Heart right ventricle (tissue), 16 donors: ENCODE measurements around the gene COL5A2. TPM values are rescaled to one million over a fixed set of nuclear protein-coding genes. Genes with fewer than 3 reads are reported as not detected.

Experiments
- ATAC-seq, 8 donors: fragments of 200-7000 bp; cut with Tn5 transposase; one replicate each; pipeline ENCODE4 v1.9.1; 2020; ENCODE audit warnings: mild to moderate bottlenecking in 8 of 8, moderate library complexity in 8 of 8, moderate number of reproducible peaks in 1 of 8
- DNase-seq, 2 donors: peaks; one replicate each; pipeline ENCODE4 v3.0.0-alpha.2; 2020
- H3K27ac ChIP-seq, 10 donors: fragments of 200-600 bp; sonication (generic) in 2 of 10; one replicate each; pipeline versions ENCODE4 v1.5.0 to v1.8.0; 2020 to 2022; ENCODE audit warnings: mild to moderate bottlenecking in 3 of 10
- H3K27me3 ChIP-seq, 7 donors: fragments of 200-600 bp; one replicate each; pipeline ENCODE4 v1.8.0; 2021 to 2022; ENCODE audit warnings: mild to moderate bottlenecking in 2 of 7
- H3K36me3 ChIP-seq, 9 donors: fragments of 200-600 bp; sonication (generic) in 1 of 9; one replicate each; pipeline versions ENCODE4 v1.5.0 to v1.8.0; 2020 to 2022; ENCODE audit warnings: mild to moderate bottlenecking in 2 of 9
- H3K4me1 ChIP-seq, 9 donors: fragments of 200-600 bp; sonication (generic) in 1 of 9; one replicate each; pipeline versions ENCODE4 v1.5.0 to v1.8.0; 2020 to 2022; ENCODE audit warnings: mild to moderate bottlenecking in 4 of 9
- H3K4me3 ChIP-seq, 10 donors: fragments of 200-600 bp; sonication (generic) in 2 of 10; one replicate each; pipeline versions ENCODE4 v1.5.0 to v1.8.0; 2020 to 2022; ENCODE audit warnings: mild to moderate bottlenecking in 7 of 10, moderate library complexity in 2 of 10
- H3K9me3 ChIP-seq, 11 donors: fragments of 200-600 bp in 10 of 11; sonication (generic) in 2 of 11; one replicate each; pipeline versions ENCODE4 v1.5.0 to v1.8.0; 2013 to 2022; ENCODE audit warnings: mild to moderate bottlenecking in 2 of 11, control low read depth in 1 of 11, moderate library complexity in 1 of 11
- WGBS, 2 donors: extraction: QIAGEN DNeasy Blood & Tissue Kit; methylation state at CpG; one replicate each; pipeline ENCODE4 v1.1.7; 2013; ENCODE audit warnings: inconsistent platforms in 1 of 2; 5-methylcytosine and 5-hydroxymethylcytosine counted together
- intact Hi-C, 10 donors: fragments of 100-400 bp; cut with DNase I; formaldehyde crosslinking; loops; one replicate each; pipeline versions ENCODE4 v1.11.1 to v1.14.2; 2022
- polyA plus RNA-seq, 2 donors: library from polyadenylated mRNA; stranded (reverse); fragments of 200-250 nt; gene quantifications; one replicate each; pipeline ENCODE4 v1.2.3, GENCODE V29; 2013
- total RNA-seq, 10 donors: library from RNA; stranded (reverse); fragmentation: NEBNext Ultra II Directional in 3 of 10; extraction: Animal tissue kit (Norgen Biotek cat#: 25700) in 3 of 10; gene quantifications; one replicate each; pipeline versions ENCODE4 v1.2.1 to v1.2.4, GENCODE V29; 2021 to 2023
- TF ChIP-seq, protein P1 (sequence below), 9 donors: fragments of 200-600 bp; sonication (generic) in 2 of 9; IDR thresholded peaks; one replicate each; pipeline versions ENCODE4 v1.5.0 to v1.8.0; 2021 to 2022; ENCODE audit warnings: antibody characterized with exemption in 9 of 9, mild to moderate bottlenecking in 5 of 9, moderate library complexity in 1 of 9
- donor health status: Arrhythmogenic right ventricular cardiomyopathy.
- donor health status: ischemic (EF 13 %, LVEDD 7.1; RV severe dilation, severe dysfunction).
- donor health status: healthy with polysubstance abuse.
- donor health status: DM: no; HTN: yes; CAD: no.
- donor health status: DM: no; HTN: no; CAD: no.
- donor health status: ischemic (EF 25% LVEDD 6.9; RV normal size, moderate dysfunction).
- donor health status: ischemic (EF 25% LVEDD 5.7; RV mildly dilated, moderate dysfunction).
- donor health status: healthy.
- donor health status: DM: yes; HTN: yes; CAD: no.
- donor health status: Ischemic cardiomyopathy.
- donor health status: ischemic (EF 35%, LVEDD 5.7; RV mildly dilated, moderate dysfunction).
- donor health status: nonischemic (EF 11% LVEDD 7.7; RV severe dilation, severe dysfunction).
- donor health status: DM: yes; HTN: yes; CAD: no.
- donor health status: PGD.
- donor health status: ischemic (EF 29% LVEDD 5.4; RV normal size, mild dysfunction).
- donor health status: nonischemic (EF 23%, LVEDD 6.1; RV moderate dilation, normal function).

Gene COL5A2
- total and polyA plus RNA-seq, 12 donors, result 4.8 to 44.7 (median 8.7) TPM

DNA sequence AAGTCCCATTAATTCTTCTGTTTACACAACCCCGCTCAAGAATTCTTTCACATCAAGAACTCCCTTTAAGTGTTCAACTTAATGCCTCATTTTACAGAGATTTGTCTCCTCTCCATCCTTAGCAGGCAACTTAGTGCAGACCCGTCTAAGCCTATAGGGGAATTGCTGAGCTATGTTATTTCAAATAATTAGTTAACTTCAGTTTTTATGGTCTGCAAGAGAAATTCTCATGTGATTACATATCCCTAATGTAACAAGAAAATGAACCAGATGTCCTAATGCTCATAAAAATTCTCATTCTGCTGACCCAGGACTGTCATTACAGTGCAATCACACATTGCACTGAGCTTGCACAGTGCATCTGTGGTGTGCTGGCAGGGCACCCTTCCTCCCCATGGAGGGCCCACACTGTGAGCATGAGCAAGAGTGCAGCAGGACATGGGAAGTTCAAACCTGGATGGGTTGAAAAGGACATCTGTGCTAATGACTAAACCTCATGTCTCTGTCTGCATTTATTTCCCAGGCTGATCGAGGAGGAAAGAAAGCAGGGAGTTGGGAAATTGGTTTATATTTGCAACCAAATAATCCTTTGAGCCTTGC, 97.1 kb downstream of the COL5A2 start:
- H3K4me3 ChIP-seq, result no peak overlapping the region
- peak overlapping the region in 1 of 10 donors; percentile 13 for H3K27ac ChIP-seq
- H3K36me3 ChIP-seq, result peaks cover 0 to 66% (median 0%) of the 10 kb centered on the region in 9 donors
- H3K9me3 ChIP-seq, result no peaks in the 10 kb centered on the region
- DNase-seq (peak in 1 of 2 donors; percentile 7), ATAC-seq (peak in 6 of 8 donors; percentile 30 to 76 (median 50))
- peaks cover 0 to 12% (median 0%) of the 10 kb centered on the region in 9 donors for H3K4me1 ChIP-seq
- 69 to 72% methylated on average over 3 of the region's 3 CpGs for WGBS, 2 donors
- TF ChIP-seq, protein P1, sequence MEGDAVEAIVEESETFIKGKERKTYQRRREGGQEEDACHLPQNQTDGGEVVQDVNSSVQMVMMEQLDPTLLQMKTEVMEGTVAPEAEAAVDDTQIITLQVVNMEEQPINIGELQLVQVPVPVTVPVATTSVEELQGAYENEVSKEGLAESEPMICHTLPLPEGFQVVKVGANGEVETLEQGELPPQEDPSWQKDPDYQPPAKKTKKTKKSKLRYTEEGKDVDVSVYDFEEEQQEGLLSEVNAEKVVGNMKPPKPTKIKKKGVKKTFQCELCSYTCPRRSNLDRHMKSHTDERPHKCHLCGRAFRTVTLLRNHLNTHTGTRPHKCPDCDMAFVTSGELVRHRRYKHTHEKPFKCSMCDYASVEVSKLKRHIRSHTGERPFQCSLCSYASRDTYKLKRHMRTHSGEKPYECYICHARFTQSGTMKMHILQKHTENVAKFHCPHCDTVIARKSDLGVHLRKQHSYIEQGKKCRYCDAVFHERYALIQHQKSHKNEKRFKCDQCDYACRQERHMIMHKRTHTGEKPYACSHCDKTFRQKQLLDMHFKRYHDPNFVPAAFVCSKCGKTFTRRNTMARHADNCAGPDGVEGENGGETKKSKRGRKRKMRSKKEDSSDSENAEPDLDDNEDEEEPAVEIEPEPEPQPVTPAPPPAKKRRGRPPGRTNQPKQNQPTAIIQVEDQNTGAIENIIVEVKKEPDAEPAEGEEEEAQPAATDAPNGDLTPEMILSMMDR (IDR thresholded peaks at IDR 0.05), result no peak
- intact Hi-C loops, result no loop called here
- no peaks in the 10 kb centered on the region for H3K27me3 ChIP-seq

DNA sequence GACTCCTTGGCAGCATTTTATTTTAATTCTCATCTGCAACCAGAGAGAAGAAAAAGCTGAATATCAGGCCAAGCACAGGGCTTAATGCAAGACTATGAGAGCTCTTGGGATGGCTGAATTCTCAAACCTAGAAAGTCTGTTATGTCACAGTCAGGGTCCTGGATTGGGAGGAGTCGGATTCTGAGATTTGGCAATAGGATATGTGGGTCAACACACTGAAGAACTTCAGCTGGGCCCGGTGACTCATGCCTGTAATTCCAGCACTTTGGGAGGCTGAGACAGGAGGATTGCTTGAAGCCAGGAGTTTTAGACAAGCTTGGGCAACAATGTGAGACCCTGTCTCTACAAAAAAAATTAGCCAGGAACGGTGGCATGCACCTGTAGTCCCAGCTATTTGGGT, 103.0 kb downstream of the COL5A2 start:
- TF ChIP-seq, protein P1 (IDR thresholded peaks at IDR 0.05), result no peak
- DNase-seq, result no peak
- Histone ChIP-seq H3K36me3 (peaks cover 0 to 72% (median 0%) of the 10 kb centered on the region in 9 donors), H3K4me3 (no peak overlapping the region), H3K4me1 (no peaks in the 10 kb centered on the region), H3K9me3 (no peaks in the 10 kb centered on the region), H3K27ac (no peak overlapping the region), H3K27me3 (no peaks in the 10 kb centered on the region)
- intact Hi-C loops, result no loop called here
- peak in 2 of 8 donors; percentile 39 to 77 for ATAC-seq
- WGBS, 2 donors, result 56 to 63% methylated on average over 3 of the region's 3 CpGs

DNA sequence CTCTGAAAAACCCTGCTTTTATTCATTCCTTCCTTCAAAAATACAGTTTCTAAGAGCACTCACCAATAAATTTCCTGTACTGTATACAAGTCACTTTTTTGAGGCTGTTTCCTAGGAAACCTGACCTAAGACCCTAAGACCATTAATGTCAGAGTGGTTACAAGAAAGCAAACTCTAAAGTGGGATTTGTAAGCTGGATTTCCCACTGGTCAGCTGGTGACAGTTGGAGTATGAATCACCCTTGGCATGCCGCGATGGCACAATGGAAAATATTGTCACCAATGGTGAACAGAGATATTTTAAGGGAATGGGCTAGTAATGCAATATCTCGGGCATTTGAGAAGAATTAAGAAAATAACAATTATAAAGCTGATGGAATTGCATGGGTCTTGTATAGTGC, 103.4 kb downstream of the COL5A2 start:
- no peak overlapping the region for H3K27ac ChIP-seq
- intact Hi-C loops, result no loop called here

DNA sequence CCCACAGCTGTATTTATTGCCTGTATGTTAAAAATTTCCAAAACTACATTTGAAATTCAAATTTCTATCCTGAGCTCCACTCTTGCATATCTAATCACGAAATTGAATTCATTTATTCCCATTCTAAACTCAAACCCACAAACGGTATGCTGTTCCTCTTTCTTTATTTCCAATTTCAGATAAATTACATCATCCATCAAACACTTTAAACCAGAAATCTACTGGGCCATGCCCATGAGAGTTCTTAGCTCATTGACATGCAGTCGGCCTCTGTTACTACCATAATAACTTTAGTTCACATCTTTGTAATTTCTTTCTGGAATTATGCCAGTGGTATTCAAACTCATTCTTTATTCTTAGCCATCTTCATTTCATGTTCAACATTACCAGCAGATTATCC, 105.1 kb downstream of the COL5A2 start:
- intact Hi-C loops, result no loop called here
- no peaks in the 10 kb centered on the region for H3K27me3 ChIP-seq
- TF ChIP-seq, protein P1 (IDR thresholded peaks at IDR 0.05), result no peak
- H3K4me3 ChIP-seq, result no peak overlapping the region
- H3K36me3 ChIP-seq, result peaks cover 0 to 72% (median 0%) of the 10 kb centered on the region in 9 donors
- 70 to 74% methylated on average over 3 of the region's 3 CpGs for WGBS, 2 donors
- H3K27ac ChIP-seq, result no peak overlapping the region
- no peaks in the 10 kb centered on the region for H3K9me3 ChIP-seq
- peaks cover 0 to 9% (median 0%) of the 10 kb centered on the region in 9 donors for H3K4me1 ChIP-seq
- DNase-seq, result no peak
- ATAC-seq, result no peak

More for the DNA sequence above, 103.4 kb downstream of the COL5A2 start:
- TF ChIP-seq, protein P1 (IDR thresholded peaks at IDR 0.05), result no peak
- DNase-seq (no peak), ATAC-seq (no peak)
- H3K4me1 ChIP-seq, result no peaks in the 10 kb centered on the region
- H3K4me3 ChIP-seq, result no peak overlapping the region
- H3K36me3 ChIP-seq, result peaks cover 0 to 73% (median 0%) of the 10 kb centered on the region in 9 donors
- no peaks in the 10 kb centered on the region for H3K27me3 ChIP-seq
- no peaks in the 10 kb centered on the region for H3K9me3 ChIP-seq
- WGBS, 2 donors, result 92 to 93% methylated on average over 3 of the region's 3 CpGs
